Lower lobe of right lung (tissue), 2 donors: ENCODE measurements around the gene ATG9A. TPM values are rescaled to one million over a fixed set of nuclear protein-coding genes. Genes with fewer than 3 reads are reported as not detected.

Experiments
- ATAC-seq, 2 donors: fragments of 200-7000 bp; cut with Tn5 transposase; one replicate each; pipeline ENCODE4 v1.9.1; 2020 to 2022; ENCODE audit warnings: mild to moderate bottlenecking in 2 of 2, moderate library complexity in 2 of 2
- DNase-seq: peaks from one replicate; pipeline ENCODE4 v3.0.0-alpha.2; 2020
- H3K27ac ChIP-seq: fragments of 200-600 bp; one replicate; pipeline ENCODE4 v1.8.0; 2022
- H3K27me3 ChIP-seq: fragments of 200-600 bp; one replicate; pipeline ENCODE4 v1.8.0; 2022; ENCODE audit warnings: low read depth
- H3K36me3 ChIP-seq: fragments of 200-600 bp; one replicate; pipeline ENCODE4 v1.8.0; 2022; ENCODE audit warnings: mild to moderate bottlenecking
- H3K4me1 ChIP-seq: fragments of 200-600 bp; one replicate; pipeline ENCODE4 v1.8.0; 2022
- H3K4me3 ChIP-seq: fragments of 200-600 bp; one replicate; pipeline ENCODE4 v1.8.0; 2022; ENCODE audit warnings: mild to moderate bottlenecking
- H3K9me3 ChIP-seq: fragments of 200-600 bp; one replicate; pipeline ENCODE4 v1.8.0; 2022
- CTCF ChIP-seq: fragments of 200-600 bp; IDR thresholded peaks from one replicate; pipeline ENCODE4 v1.8.0; 2022; ENCODE audit warnings: antibody characterized with exemption, mild to moderate bottlenecking
- intact Hi-C: fragments of 100-400 bp; cut with DNase I; formaldehyde crosslinking; loops from one replicate; pipeline ENCODE4 v1.11.0; 2022
- total RNA-seq: library from RNA; stranded (reverse); fragmentation: NEBNext Ultra II Directional; extraction: Animal tissue kit (Norgen Biotek cat#: 25700); gene quantifications from one replicate; pipeline ENCODE4 v1.2.1, GENCODE V29; 2021
- donor health status: DM: no; HTN: yes; CAD: no; lungs with severe emphysema.

Gene ATG9A
- total RNA-seq, 1 donor from 2014 or later, result 45.7 TPM

- H3K4me1 ChIP-seq, result peaks cover 37% of the 10 kb centered on the region
- peak overlapping the region; percentile 99 for H3K4me3 ChIP-seq
- no peaks in the 10 kb centered on the region for H3K9me3 ChIP-seq
- peak overlapping the region; percentile 99 for H3K27ac ChIP-seq
- H3K27me3 ChIP-seq, result no peaks in the 10 kb centered on the region
- intact Hi-C loops, result no loop called here
- H3K36me3 ChIP-seq, result peaks cover 64% of the 10 kb centered on the region
- ATAC-seq (peak in 1 of 2 donors; percentile 5), DNase-seq (peak; percentile 73)
- no peak for TF ChIP-seq CTCF
Observed at GRCh38 chr2:219178377-219179175, 50.9 kb downstream of the ATG9A start.

- DNase-seq, result peak; percentile 90
- intact Hi-C loops, result no loop called here
- peak; percentile 90 to 94 for ATAC-seq
- Histone ChIP-seq H3K4me1 (peaks cover 37% of the 10 kb centered on the region), H3K27me3 (no peaks in the 10 kb centered on the region), H3K4me3 (peak within 1 kb of the TSS; percentile 99), H3K36me3 (peaks cover 64% of the 10 kb centered on the region), H3K27ac (peak within 1 kb of the TSS; percentile 99), H3K9me3 (no peaks in the 10 kb centered on the region)
- peak; percentile 49 for TF ChIP-seq CTCF
Observed at GRCh38 chr2:219177552-219178376, 51.7 kb downstream of the ATG9A start, which contains the start of gene RETREG2. Gene RETREG2 (plus strand): TSS chr2:219178275. CDS start chr2:219178353, 78 bp downstream.

GRCh38 chr2:219176818-219177551 lies 52.5 kb downstream of the ATG9A start, which contains the start of gene CNPPD1:
Gene CNPPD1 (minus strand): TSS chr2:219176925. CDS start chr2:219176828, 97 bp downstream.
- peak; percentile 93 for DNase-seq
- H3K27me3 ChIP-seq, result no peaks in the 10 kb centered on the region
- intact Hi-C loops, result no loop called here
- peaks cover 64% of the 10 kb centered on the region for H3K36me3 ChIP-seq
- peak within 1 kb of the TSS; percentile 99 for H3K27ac ChIP-seq
- H3K4me3 ChIP-seq, result peak within 1 kb of the TSS; percentile 99
- TF ChIP-seq CTCF, result no peak
- no peaks in the 10 kb centered on the region for H3K9me3 ChIP-seq
- peaks cover 37% of the 10 kb centered on the region for H3K4me1 ChIP-seq
- ATAC-seq, result peak; percentile 94

- peak overlapping the region; percentile 99 for H3K4me3 ChIP-seq
- ATAC-seq (peak; percentile 46 to 47), DNase-seq (peak; percentile 72)
- peaks cover 59% of the 10 kb centered on the region for H3K36me3 ChIP-seq
- TF ChIP-seq CTCF, result peak; percentile 22
- no peaks in the 10 kb centered on the region for H3K9me3 ChIP-seq
- peak overlapping the region; percentile 99 for H3K27ac ChIP-seq
- intact Hi-C loops, result no loop called here
- H3K27me3 ChIP-seq, result no peaks in the 10 kb centered on the region
- peaks cover 43% of the 10 kb centered on the region for H3K4me1 ChIP-seq
Observed at GRCh38 chr2:219175928-219176817, 53.3 kb downstream of the ATG9A start.
